B cell (primary cell): ENCODE data around the gene RNF126.

Source experiments
- EZH2 ChIP-seq: IDR thresholded peaks from 2 replicates; pipeline ENCODE4 v1.6.1; 2012; ENCODE audit warnings: borderline replicate concordance, low read depth, mild to moderate bottlenecking, moderate library complexity, low read length; ENCODE audit not compliant: insufficient read depth, poor library complexity, severe bottlenecking
- TF ChIP-seq, protein P1 (sequence below): fragments of 200-600 bp; IDR thresholded peaks from one replicate; pipeline ENCODE4 v1.8.0; 2022; ENCODE audit warnings: antibody characterized with exemption, mild to moderate bottlenecking

GRCh38 chr19:661427-662196 lies 1.4 kb downstream of the RNF126 start:
- TF ChIP-seq, protein P1, sequence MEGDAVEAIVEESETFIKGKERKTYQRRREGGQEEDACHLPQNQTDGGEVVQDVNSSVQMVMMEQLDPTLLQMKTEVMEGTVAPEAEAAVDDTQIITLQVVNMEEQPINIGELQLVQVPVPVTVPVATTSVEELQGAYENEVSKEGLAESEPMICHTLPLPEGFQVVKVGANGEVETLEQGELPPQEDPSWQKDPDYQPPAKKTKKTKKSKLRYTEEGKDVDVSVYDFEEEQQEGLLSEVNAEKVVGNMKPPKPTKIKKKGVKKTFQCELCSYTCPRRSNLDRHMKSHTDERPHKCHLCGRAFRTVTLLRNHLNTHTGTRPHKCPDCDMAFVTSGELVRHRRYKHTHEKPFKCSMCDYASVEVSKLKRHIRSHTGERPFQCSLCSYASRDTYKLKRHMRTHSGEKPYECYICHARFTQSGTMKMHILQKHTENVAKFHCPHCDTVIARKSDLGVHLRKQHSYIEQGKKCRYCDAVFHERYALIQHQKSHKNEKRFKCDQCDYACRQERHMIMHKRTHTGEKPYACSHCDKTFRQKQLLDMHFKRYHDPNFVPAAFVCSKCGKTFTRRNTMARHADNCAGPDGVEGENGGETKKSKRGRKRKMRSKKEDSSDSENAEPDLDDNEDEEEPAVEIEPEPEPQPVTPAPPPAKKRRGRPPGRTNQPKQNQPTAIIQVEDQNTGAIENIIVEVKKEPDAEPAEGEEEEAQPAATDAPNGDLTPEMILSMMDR = no peak
- TF ChIP-seq EZH2 = no peak
